ENCODE measurements around the gene DCDC1.
A peak's percentile ranks its signal among the peaks of the same experiment; 100 is the strongest.

DCDC1 gene

GRCh38 chr11:30908857-30909256, 460.7 kb downstream of the DCDC1 start:
- Histone ChIP-seq H3K36me3 (replicated peaks) (no peaks in the 10 kb centered on the region), H3K4me3 (ENCODE audit: low read depth, low read length) (no peak overlapping the region), H3K27ac (no peak overlapping the region), H3K27me3 (replicated peaks) (no peaks in the 10 kb centered on the region)
- DNase-seq = no peak
- in situ Hi-C loops (cut with HindIII; ENCODE audit: low pct_ligation_motif_present, low sequenced_read_pairs) = no loop called here
- no peak for TF ChIP-seq CTCF (IDR thresholded peaks at IDR 0.05; ENCODE audit: low read depth, low read length, missing control alignments)

- no peak for TF ChIP-seq CTCF (IDR thresholded peaks at IDR 0.05; ENCODE audit: low read depth, low read length, missing control alignments)
- H3K27ac ChIP-seq = no peak overlapping the region
Observed at GRCh38 chr11:30908272-30908671, 461.3 kb downstream of the DCDC1 start.

GRCh38 chr11:30902929-30903328, 466.6 kb downstream of the DCDC1 start:
- no peak overlapping the region for H3K27ac ChIP-seq
- H3K4me3 ChIP-seq (ENCODE audit: low read depth, low read length) = no peak overlapping the region
- in situ Hi-C loops (cut with HindIII; ENCODE audit: low pct_ligation_motif_present, low sequenced_read_pairs) = no loop called here
- DNase-seq = no peak
- no peaks in the 10 kb centered on the region for H3K36me3 ChIP-seq (replicated peaks)
- H3K27me3 ChIP-seq (replicated peaks) = no peaks in the 10 kb centered on the region
- TF ChIP-seq CTCF (IDR thresholded peaks at IDR 0.05; ENCODE audit: low read depth, low read length, missing control alignments) = no peak

More at GRCh38 chr11:30908272-30908671, 461.3 kb downstream of the DCDC1 start:
- no peaks in the 10 kb centered on the region for H3K27me3 ChIP-seq (replicated peaks)
- H3K4me3 ChIP-seq (ENCODE audit: low read depth, low read length) = no peak overlapping the region
- in situ Hi-C loops (cut with HindIII; ENCODE audit: low pct_ligation_motif_present, low sequenced_read_pairs) = no loop called here
- H3K36me3 ChIP-seq (replicated peaks) = no peaks in the 10 kb centered on the region
- no peak for DNase-seq

GRCh38 chr11:30895046-30895445, 474.5 kb downstream of the DCDC1 start:
- Histone ChIP-seq H3K27ac (no peak overlapping the region), H3K36me3 (replicated peaks) (no peaks in the 10 kb centered on the region), H3K4me3 (ENCODE audit: low read depth, low read length) (no peak overlapping the region), H3K27me3 (replicated peaks) (no peaks in the 10 kb centered on the region)
- no peak for DNase-seq
- TF ChIP-seq CTCF (IDR thresholded peaks at IDR 0.05; ENCODE audit: low read depth, low read length, missing control alignments) = no peak
- in situ Hi-C loops (cut with HindIII; ENCODE audit: low pct_ligation_motif_present, low sequenced_read_pairs) = no loop called here

- no peak for DNase-seq
- H3K36me3 ChIP-seq (replicated peaks) = no peaks in the 10 kb centered on the region
- no peak for TF ChIP-seq CTCF (IDR thresholded peaks at IDR 0.05; ENCODE audit: low read depth, low read length, missing control alignments)
- in situ Hi-C loops (cut with HindIII; ENCODE audit: low pct_ligation_motif_present, low sequenced_read_pairs) = no loop called here
- H3K27ac ChIP-seq = no peak overlapping the region
- no peak overlapping the region for H3K4me3 ChIP-seq (ENCODE audit: low read depth, low read length)
- H3K27me3 ChIP-seq (replicated peaks) = no peaks in the 10 kb centered on the region
Observed at GRCh38 chr11:30893318-30893717, 476.2 kb downstream of the DCDC1 start.

GRCh38 chr11:30889143-30889794, 480.3 kb downstream of the DCDC1 start:
- no peak for TF ChIP-seq CTCF (IDR thresholded peaks at IDR 0.05; ENCODE audit: low read depth, low read length, missing control alignments)
- H3K4me3 ChIP-seq (ENCODE audit: low read depth, low read length) = no peak overlapping the region
- in situ Hi-C loops (cut with HindIII; ENCODE audit: low pct_ligation_motif_present, low sequenced_read_pairs) = no loop called here
- H3K36me3 ChIP-seq (replicated peaks) = no peaks in the 10 kb centered on the region
- DNase-seq = peak; percentile 19
- H3K27me3 ChIP-seq (replicated peaks) = no peaks in the 10 kb centered on the region
- no peak overlapping the region for H3K27ac ChIP-seq
